Left cardiac atrium (tissue), 4 donors: ENCODE data around the gene HAUS5. TPM values are rescaled to one million over a fixed set of nuclear protein-coding genes. Genes with fewer than 3 reads are reported as not detected.
"Not testable (repeated sequence)": the region's sequence is repeated elsewhere in the genome, so short reads cannot be mapped to it uniquely, and the experiment has no call there.

Experiments used
- ATAC-seq, 2 donors: fragments of 200-7000 bp; cut with Tn5 transposase; one replicate each; pipeline ENCODE4 v1.9.1; 2020; ENCODE audit warnings: mild to moderate bottlenecking in 2 of 2, moderate library complexity in 2 of 2
- DNase-seq: peaks from one replicate; pipeline ENCODE4 v3.0.0-alpha.2; 2020
- intact Hi-C, 2 donors: fragments of 100-400 bp; cut with DNase I; formaldehyde crosslinking; loops; one replicate each; pipeline versions ENCODE4 v1.14.1 to v1.15.1; 2022 to 2023
- long read RNA-seq: library from polyadenylated mRNA; unstranded; transcript quantifications from one replicate; pipeline ENCODE4 v2.0.0, GENCODE V29; 2021
- total RNA-seq, 2 donors: library from RNA; stranded (reverse); fragmentation: NEBNext Ultra II Directional; extraction: Animal tissue kit (Norgen Biotek cat#: 25700); gene quantifications; one replicate each; pipeline ENCODE4 v1.2.1, GENCODE V29; 2021
- donor health status: DM: no; HTN: yes; CAD: no.
- donor health status: DM: no; HTN: yes; CAD: no; lungs with severe emphysema.
- donor health status: DM: yes; HTN: yes; CAD: no.
- donor health status: Dilated cardiomyopathy.

HAUS5 gene, protein sequence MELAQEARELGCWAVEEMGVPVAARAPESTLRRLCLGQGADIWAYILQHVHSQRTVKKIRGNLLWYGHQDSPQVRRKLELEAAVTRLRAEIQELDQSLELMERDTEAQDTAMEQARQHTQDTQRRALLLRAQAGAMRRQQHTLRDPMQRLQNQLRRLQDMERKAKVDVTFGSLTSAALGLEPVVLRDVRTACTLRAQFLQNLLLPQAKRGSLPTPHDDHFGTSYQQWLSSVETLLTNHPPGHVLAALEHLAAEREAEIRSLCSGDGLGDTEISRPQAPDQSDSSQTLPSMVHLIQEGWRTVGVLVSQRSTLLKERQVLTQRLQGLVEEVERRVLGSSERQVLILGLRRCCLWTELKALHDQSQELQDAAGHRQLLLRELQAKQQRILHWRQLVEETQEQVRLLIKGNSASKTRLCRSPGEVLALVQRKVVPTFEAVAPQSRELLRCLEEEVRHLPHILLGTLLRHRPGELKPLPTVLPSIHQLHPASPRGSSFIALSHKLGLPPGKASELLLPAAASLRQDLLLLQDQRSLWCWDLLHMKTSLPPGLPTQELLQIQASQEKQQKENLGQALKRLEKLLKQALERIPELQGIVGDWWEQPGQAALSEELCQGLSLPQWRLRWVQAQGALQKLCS
- 1 to 10 TPM; 3.8 to 4.2 TPM for total RNA-seq
- long read RNA-seq, full-length matches to known transcripts: 10 of 12 reads
- long read RNA-seq, partial matches to known transcripts: 0 of 12 reads
- long read RNA-seq, other reads (novel, unspliced or antisense): 2 of 12 reads

DNA sequence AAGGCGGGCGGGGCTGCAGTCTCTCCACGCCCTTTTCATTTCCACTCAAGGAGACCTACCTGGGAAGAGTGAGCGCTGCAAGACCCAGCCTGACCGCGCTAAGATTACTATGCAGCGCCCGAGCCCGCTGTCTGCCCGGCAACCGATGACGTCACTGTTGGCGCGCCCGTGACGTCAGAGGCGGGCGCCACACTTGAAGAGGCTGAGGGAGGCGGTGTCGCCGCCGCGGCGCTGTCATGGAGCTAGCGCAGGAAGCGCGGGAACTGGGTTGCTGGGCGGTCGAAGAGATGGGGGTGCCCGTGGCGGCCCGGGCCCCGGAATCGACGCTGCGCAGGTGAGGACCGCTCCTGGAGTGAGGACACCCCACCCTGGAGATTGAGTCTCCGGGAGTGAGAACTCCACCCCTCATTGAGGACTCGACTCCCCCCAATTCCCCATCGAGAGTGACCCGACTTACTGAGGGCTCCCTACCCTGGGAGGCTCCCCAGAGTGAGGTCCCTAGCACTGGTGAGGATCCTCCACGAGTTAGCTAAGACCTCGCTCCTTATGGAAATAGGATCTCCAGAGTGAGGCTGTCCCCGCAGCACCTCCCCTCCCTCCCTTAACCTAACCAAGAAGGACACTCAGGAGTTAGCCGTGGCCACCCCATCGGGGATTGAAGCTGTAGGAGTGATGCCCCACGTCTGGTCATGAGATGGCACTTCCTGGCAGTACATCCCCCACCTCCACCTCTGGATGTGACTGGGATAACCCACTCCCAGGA lies at the start of gene HAUS5:
Gene HAUS5 (plus strand): TSS at position 177 of the 763 bp plus-strand sequence. CDS start 60 bp downstream, at position 237.
- DNase-seq (peak; percentile 94), ATAC-seq (peak; percentile 99)
- intact Hi-C loops: loop anchor here in 1 of 2 donors (5.0 kb wide), 1 partner anchor 65 kb away; the partner anchor contains the start of gene TMEM147

DNA sequence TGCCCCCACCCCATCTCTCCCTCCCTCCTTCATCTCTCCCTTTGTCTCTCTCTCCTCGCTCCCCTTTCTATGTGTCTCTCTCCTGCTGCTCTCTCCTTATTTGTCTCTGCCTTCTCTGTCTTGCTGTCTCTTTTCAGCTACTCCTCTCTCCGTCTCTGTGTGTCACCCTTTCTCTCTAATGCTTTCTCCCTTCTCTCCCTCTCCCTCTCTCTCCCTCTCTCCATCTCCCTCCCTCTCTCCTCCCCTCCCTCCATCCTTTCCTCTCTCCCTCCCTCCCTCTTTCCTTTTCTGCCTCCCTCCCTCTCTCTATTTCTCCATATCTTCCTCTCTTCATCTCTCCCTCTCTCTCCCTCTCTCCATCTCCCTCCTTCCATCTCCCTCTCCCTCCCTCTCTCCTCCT lies 49.8 kb upstream of the HAUS5 start:
- ATAC-seq (no peak), DNase-seq (no peak)
- intact Hi-C loops: no loop called here

DNA sequence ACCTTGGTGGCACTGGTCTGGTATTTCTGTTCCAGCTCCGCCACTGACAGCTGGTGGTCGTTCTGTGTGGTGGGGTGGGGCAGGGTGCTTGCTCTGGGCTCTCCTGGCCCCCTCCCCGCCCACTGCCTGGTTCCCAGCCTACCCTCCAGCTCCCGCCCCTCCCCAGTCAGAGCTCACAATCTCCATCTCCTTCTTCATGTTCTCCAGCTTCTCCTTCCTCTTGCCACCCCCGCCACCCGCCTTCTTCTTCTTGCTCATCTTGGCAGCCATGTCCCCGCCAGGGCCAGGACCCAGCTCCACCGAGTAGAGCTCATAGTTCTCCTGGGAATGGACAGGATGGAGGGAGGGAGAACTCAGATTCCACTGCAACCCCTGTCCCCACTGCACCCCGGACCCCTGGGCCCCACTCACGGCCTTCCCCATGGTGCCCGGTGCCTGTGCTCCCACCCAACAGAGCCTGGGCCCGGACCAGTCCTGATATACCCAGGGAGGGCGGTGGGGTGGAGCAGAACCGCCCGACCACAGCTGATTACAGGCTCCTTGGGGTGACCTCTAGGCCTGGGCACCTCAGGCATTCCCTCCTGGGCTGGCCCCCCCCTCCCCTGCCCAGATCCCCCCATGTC lies 49.2 kb upstream of the HAUS5 start, which contains the start of gene ATP4A:
Gene ATP4A (minus strand): TSS at position 452 of the 623 bp plus-strand sequence. CDS start 29 bp downstream, at position 423.
- intact Hi-C loops: no loop called here
- ATAC-seq: no peak

DNA sequence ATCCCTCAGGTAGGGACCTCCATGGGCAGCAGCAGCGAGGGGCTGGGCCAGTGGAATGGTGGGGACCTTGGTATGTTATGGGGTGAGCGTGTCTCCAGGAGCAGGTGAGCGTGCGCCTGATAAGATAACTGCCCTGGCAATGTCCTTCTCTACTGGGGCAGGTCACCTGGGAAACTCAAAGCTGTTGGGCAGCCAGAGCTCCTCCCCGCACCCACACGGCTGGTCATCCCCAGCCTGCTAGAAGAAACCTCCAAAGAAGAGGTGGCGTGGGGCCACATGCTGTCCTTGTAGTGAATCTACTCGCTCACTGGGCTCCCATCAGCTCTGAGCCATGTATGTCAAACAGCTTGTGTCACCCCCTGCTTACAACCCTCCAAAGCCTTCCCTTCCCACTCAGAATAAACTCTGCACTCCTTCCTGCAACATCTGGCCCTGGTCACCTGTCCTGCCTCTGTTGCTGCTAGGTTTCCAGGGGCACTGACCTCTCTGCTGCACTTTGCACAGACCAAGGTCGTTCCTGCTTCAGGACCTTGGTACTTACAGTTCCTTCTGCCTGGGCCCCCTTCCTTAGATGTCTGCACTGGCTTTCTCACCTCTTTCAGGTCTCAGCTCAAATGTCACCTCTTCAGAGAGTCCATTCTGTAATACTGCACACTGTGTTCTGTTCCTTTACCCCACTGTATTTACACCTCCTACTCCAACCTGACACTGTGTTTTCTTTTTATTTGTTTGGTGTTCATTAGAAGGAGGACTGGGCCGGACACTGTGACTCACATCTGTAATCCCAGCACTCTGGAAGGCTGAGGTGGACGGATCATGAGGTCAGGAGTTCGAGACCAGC lies 47.3 kb upstream of the HAUS5 start:
- intact Hi-C loops: no loop called here
- no peak for DNase-seq
- ATAC-seq: no peak

More for the DNA sequence above, 49.2 kb upstream of the HAUS5 start, which contains the start of gene ATP4A:
- no peak for DNase-seq

DNA sequence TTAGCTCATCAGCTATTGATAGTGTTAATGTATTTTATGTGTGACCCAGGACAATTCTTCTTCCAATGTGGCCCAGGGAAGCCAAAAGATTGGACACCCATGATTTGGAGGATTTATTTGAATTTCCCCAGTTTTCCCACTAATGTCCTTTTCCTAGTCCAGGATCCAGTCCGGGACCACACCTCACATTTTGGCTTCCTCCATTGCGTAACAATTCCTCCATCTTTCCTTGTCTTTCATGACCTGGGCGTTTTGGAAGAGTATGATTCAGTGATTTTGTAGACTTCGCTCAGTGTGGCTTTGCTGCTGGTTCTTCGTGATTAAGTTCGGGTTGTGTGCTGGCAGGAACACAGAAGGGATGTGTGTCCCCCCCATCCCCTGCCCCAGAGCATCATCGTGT lies 45.8 kb upstream of the HAUS5 start:
- ATAC-seq (no peak), DNase-seq (no peak)
- intact Hi-C loops: no loop called here

DNA sequence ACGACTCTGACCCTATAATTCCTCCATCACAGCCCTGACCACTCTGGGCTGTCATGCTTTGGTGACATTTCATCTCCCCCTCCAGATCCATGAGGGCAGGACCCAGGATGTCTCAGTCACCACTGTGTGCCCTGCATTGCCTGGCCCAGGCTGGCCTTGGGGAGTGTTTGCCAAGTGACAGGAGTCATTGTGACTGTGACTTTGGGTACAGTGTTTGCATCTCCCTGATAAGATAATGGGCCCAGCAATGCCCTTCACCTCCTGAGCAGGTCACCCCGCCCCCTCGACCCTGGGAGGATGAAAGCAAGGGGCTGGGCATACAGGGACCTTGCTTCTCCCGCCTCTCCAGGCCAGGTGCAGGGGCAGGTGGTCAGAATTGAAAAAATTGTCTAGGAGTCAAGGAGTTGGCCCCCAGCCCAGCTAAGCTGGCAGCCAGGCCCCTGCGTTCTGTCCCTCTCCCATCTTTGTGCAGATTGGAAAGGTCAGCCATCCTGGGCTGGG lies 43.2 kb upstream of the HAUS5 start:
- no peak for ATAC-seq
- intact Hi-C loops: no loop called here

DNA sequence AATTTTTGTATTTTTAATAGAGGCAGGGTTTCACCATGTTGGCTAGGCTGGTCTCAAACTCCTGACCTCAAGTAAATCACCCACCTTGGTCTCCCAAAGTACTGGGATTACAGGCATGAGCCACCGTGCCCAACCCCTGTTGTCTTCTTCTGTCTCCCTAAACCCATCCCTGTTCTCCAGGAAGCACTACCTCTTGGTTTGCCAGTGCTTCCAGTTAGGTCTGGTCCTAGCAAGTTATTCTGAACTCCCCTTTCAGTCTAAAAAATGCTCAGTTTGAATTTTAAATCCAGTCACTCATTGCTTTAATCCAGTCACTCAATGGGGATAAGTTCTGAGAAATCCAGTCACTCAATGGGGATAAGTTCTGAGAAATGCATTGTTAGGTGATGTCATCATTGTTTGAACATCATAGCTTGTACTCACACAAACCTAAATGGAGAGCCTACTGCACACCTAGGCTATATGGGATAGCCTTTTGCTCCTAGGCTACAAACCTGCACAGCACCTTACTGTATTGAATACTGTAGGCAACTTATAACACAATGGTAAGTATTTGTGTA lies 41.0 kb upstream of the HAUS5 start:
- no peak for ATAC-seq
- intact Hi-C loops: no loop called here
- no peak for DNase-seq

More for the DNA sequence above, 43.2 kb upstream of the HAUS5 start:
- DNase-seq: no peak

DNA sequence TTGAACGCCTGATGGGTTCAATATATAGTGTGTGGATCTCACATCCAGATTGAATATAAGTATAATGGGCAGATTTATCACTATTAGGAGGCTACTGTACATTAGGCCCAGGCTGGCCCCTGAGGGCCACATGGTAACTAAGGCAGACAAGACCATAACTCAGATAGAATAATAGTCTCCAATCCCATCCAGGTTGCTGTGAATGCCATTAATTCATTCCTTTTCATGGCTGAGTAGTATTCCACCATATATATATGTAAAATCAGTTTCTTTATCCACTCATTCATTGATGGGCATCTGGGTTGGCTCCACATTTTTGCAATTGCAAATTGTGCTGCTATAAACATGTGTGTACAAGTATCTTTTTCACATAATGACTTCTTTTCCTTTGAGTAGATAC lies 34.6 kb upstream of the HAUS5 start:
- ATAC-seq: no peak
- DNase-seq: no peak
- intact Hi-C loops: no loop called here

DNA sequence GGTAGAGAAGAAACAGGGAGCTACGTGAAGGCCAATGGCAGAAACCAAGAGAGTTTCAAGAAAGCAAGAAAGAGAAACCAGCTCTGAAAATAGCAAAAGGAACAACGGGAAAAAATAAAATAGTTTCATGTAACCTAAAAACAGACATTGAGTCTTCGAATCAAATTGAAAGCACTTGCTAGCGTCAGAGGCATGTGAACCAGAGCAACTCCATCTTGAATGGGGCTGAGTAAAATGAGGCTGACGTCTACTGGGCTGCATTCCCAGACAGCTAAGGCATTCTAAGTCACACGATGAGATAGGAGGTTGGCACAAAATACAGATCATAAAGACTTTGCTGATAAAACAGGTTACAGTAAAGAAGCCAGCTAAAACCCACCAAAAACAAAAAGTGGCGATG lies 33.8 kb upstream of the HAUS5 start:
- DNase-seq (no peak), ATAC-seq (no peak)
- intact Hi-C loops: no loop called here

DNA sequence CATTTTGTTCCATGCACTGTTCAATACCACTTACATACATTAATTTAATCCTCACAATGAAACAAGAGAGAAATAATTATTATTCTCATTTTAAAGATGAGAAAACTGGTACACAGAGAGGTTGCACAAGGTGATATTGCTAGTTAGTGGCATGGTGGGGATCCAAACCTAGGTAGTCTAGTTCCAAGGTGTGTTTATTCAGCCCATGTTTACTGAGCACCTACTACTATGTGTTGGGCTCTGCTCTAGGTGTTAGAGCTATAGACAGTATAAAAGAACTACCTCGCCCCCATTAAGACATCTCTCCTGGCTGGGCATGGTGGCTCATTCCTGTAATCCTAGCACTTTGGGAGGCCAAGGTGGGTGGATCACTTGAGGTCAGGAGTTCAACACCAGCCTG lies 29.8 kb upstream of the HAUS5 start:
- intact Hi-C loops: no loop called here
- DNase-seq: no peak
- no peak for ATAC-seq

DNA sequence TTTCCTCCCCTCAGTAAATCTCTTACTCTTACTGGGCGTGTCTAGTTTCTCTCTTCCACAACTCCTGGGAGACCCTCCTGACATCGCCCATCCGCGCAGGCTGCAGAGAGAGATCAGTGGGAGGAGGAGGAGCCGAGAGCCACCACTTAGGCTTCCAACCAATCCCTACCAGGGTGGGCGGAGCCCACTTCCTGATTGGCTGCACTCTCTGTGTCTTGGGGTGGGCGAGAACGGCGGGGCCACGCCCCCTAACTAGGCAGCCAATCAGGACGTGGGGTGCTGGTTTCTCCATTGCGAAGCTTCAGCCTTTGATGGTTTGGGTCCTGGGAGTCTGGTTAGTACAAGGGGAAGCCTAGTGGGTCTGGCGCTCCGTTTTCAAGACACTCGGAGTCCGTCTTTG lies 26.7 kb upstream of the HAUS5 start, which contains the start of gene PMIS2:
Gene PMIS2 (plus strand): TSS at position 326 of the 400 bp plus-strand sequence. CDS start 87 bp downstream, outside the sequence.
- no peak for DNase-seq
- ATAC-seq: no peak

DNA sequence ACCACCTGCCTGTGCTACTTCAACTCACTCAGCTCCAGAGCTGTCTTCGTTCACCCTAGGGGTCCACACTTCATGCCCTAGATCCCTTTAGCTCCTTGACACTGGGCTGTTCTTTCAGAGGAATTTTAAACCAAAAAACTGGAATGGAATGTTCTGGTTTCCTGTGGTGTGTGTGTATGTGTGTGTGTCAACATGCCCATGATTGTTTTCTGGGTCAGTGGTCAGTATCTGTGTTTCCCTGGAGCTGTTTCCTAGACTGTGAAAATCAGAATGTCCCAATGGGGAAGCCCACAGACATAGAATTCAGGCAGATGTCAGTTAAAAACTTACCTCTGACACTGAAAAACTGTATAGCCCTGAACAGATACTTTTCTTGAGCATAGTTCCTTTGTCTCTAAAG lies 25.2 kb upstream of the HAUS5 start:
- intact Hi-C loops: no loop called here
- ATAC-seq (no peak), DNase-seq (no peak)

More for the DNA sequence above, 26.7 kb upstream of the HAUS5 start, which contains the start of gene PMIS2:
- intact Hi-C loops: no loop called here

DNA sequence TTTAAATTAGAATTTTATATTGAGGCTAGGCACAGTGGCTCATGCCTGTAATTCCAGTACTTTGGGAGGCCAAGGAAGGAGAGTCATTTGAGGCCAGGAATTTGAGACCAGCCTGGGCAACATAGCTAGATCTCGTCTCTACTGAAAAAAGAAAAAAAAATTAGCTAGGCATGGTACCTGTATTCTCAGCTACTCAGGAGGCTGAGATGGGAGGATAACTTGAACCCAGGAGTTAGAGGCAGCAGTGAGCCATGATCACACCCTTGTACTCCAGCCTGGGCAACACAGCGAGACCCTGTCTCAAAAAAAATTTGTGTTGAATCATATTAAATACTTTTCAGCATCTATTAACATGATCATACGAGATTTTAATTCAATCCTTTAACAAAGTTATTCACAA lies 21.7 kb upstream of the HAUS5 start:
- ATAC-seq (no peak), DNase-seq (no peak)
- intact Hi-C loops: no loop called here

DNA sequence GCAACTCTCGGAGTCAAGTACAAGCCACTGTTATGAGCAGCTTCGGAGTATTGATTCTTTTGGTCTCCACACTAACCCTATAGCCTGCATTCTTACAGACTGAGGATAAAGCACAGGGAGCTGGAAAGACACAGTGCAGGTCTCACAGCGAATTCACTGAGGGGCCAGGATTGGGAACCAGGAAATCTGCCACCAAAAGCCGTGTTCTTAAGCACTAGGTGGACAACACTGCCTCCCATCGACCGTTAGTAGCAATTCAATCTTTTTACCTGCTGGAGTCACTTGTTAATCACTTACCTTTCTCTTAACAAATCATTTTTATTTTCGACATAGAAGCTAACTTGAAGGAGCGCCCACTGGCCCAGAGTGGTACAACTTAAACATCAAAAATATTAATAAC lies 20.3 kb upstream of the HAUS5 start:
- intact Hi-C loops: no loop called here
- no peak for ATAC-seq
- DNase-seq: no peak

DNA sequence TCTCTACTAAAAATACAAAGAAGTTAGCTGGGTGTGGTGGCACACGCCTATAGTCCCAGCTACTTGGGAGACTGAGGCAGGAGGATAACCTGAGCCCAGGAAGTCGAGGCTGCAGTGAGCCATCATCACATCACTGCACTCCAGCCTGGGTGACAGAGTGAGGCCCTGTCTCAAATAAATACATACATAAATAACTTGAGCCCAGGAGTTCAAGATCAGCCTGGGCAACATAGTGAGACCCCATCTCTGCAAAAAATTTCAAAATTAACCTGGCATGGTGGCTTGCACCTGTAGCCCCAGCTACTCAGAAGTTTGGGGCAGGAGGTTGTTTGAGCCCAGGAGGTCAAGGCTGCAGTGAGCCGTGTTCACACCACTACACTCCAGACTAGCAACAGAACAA lies 17.5 kb upstream of the HAUS5 start:
- ATAC-seq, DNase-seq, intact Hi-C loops: not testable (repeated sequence)

DNA sequence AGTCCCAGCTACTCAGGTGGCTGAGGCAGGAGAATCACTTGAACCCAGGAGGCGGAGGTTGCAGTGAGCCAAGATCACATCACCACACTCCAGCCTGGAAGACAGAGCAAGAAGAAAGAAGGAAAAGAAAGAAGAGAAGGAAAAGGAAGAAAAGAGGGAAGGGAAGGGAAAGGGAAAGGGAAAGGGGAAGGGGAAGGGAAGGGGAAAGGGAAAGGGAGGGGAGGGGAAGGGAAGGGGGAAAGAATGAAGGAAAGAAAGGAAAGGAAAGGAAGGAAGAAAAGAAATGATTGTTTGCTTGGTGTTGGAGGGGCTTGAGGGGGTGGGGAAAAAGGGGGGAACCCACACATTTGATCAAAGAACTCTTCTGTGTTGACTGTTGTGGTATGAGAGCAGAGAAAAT lies 16.6 kb upstream of the HAUS5 start:
- DNase-seq: no peak
- ATAC-seq: no peak
- intact Hi-C loops: no loop called here

DNA sequence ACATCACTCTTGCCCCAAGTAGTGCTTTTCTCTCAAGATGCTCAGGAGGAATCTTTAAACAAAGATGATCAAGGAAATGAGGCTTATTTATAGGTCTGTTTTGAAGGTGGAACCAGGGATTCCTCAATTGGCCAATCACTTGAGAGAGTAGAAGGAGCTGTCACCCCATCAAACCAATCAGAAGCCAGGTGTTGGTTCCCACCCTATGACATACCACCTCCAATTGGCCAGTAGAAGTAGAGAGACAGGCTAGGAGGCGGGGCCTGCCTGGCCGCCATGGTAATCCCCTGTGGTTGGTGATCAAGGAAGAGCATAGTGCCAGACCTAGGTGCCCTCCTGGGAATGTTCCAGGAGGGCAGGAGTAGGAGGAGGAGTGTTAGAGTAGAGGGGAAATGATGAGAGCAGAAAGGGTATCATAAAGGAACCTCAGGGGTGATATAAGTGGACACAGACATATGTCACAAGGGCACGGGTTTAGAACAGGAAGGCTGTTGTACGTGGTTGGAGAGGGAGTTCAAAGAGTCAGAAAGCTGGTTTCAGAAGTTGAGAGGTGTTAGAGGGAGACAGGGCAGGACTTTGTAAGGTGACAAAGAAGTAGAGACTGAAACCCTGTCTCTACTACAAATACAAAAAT lies 16.1 kb upstream of the HAUS5 start:
- DNase-seq (no peak), ATAC-seq (no peak)
- intact Hi-C loops: no loop called here
